Measurements from ENCODE around the gene CREB5. TPM values are rescaled to one million over a fixed set of nuclear protein-coding genes. Genes with fewer than 3 reads are reported as not detected.

Gene CREB5
- total and polyA plus RNA-seq, 10 donors: 0.88 to 56.8 (median 23.5) TPM

DNA sequence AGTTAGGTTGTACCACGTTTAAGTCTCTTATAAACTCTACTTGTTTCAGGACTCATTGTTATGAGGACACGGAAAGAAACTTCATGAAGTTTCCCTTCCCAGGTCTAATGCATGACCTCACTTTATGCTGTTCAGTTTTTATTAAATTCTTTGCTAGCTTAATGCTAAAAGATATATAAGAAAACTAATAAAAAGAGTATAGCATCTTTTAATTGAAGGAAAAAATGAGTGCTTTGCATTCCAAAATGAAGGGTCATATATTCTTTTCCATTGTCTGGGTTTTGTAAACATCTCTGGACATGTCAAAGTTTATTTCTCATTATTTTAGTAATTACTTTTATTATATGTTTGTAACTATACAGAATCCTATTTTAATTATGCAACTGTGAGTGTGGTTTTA, 255.8 kb downstream of the CREB5 start:
- 74 to 89% (median 87%) methylated on average over 2 of the region's 2 CpGs for WGBS, 5 donors
- H3K27me3 ChIP-seq (replicated peaks in 1 of 7): no peaks in the 10 kb centered on the region
- H3K4me1 ChIP-seq: peaks cover 0 to 14% (median 0%) of the 10 kb centered on the region in 6 donors
- TF ChIP-seq, protein P1, sequence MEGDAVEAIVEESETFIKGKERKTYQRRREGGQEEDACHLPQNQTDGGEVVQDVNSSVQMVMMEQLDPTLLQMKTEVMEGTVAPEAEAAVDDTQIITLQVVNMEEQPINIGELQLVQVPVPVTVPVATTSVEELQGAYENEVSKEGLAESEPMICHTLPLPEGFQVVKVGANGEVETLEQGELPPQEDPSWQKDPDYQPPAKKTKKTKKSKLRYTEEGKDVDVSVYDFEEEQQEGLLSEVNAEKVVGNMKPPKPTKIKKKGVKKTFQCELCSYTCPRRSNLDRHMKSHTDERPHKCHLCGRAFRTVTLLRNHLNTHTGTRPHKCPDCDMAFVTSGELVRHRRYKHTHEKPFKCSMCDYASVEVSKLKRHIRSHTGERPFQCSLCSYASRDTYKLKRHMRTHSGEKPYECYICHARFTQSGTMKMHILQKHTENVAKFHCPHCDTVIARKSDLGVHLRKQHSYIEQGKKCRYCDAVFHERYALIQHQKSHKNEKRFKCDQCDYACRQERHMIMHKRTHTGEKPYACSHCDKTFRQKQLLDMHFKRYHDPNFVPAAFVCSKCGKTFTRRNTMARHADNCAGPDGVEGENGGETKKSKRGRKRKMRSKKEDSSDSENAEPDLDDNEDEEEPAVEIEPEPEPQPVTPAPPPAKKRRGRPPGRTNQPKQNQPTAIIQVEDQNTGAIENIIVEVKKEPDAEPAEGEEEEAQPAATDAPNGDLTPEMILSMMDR (IDR thresholded peaks at IDR 0.05 in 8 of 11, conservative IDR thresholded peaks at IDR 0.05 in 3 of 11): no peak
- TF ChIP-seq POLR2AphosphoS5 (IDR thresholded peaks at IDR 0.05) (no peak), POLR2A (IDR thresholded peaks at IDR 0.05) (no peak)
- no peaks in the 10 kb centered on the region for H3K9me3 ChIP-seq
- H3K4me3 ChIP-seq: no peak overlapping the region
- no peak for DNase-seq
- intact Hi-C loops (cut with DNase I; ENCODE audit: low total_unique reads): no loop called here
- H3K36me3 ChIP-seq: no peaks in the 10 kb centered on the region
- peak overlapping the region in 2 of 8 donors; percentile 88 to 91 for H3K27ac ChIP-seq

DNA sequence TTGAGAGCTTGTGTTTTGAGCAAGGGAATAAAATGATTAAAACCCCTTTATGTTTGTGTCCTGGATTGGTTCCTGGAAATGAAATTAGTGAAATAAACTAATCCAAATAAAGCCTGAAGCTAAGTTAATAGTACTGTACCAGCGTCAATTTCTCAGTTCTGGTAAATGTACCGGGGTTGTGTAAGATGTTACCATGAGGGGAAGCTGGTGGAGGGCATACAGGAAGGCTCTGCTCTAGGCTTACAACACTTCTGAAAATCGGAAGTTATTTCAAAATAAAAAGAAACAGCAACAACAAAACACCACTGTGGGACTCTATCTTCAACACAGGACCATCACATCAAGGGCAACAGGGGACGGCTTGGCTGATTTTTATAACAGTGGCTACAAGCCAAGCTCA, 257.0 kb downstream of the CREB5 start:
- intact Hi-C loops (cut with DNase I; ENCODE audit: low total_unique reads): no loop called here
- TF ChIP-seq, protein P1 (IDR thresholded peaks at IDR 0.05 in 8 of 11, conservative IDR thresholded peaks at IDR 0.05 in 3 of 11): no peak
- TF ChIP-seq POLR2AphosphoS5 (IDR thresholded peaks at IDR 0.05): peak in 1 of 3 donors; percentile 60
- no peaks in the 10 kb centered on the region for H3K9me3 ChIP-seq
- no peaks in the 10 kb centered on the region for H3K27me3 ChIP-seq (replicated peaks in 1 of 7)
- no peak for DNase-seq
- 34 to 72% (median 52%) methylated on average over 4 of the region's 4 CpGs for WGBS, 5 donors
- peak overlapping the region in 1 of 8 donors; percentile 45 for H3K4me3 ChIP-seq
- peak overlapping the region in 7 of 8 donors; percentile 37 to 91 (median 69) for H3K27ac ChIP-seq
- no peaks in the 10 kb centered on the region for H3K36me3 ChIP-seq
- H3K4me1 ChIP-seq: peaks cover 0 to 14% (median 0%) of the 10 kb centered on the region in 6 donors

DNA sequence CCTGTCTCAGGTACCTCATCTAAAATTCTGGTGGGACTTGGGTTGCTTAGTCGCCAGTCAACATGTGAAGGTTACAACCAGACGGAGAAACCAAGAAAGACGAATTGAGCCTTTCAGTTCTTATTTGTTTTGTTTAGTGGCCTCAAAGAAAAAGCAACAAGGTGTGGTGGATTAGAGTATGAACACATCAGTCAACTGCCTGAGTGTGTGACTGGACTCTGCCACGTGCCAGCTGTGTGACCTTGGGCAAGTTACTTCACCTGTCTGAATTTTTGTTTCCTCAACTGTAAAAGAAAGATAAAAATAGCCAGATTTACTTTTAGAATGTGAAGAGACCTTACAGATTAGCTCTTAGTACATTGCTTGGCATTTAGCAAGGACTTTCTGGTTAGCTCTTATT, 259.2 kb downstream of the CREB5 start:
- TF ChIP-seq, protein P1 (IDR thresholded peaks at IDR 0.05 in 8 of 11, conservative IDR thresholded peaks at IDR 0.05 in 3 of 11): no peak
- TF ChIP-seq POLR2AphosphoS5 (IDR thresholded peaks at IDR 0.05): no peak
- no peak for TF ChIP-seq POLR2A (IDR thresholded peaks at IDR 0.05)
- Histone ChIP-seq H3K27me3 (replicated peaks in 1 of 7) (no peaks in the 10 kb centered on the region), H3K9me3 (no peaks in the 10 kb centered on the region), H3K27ac (peak overlapping the region in 1 of 8 donors; percentile 91), H3K4me3 (no peak overlapping the region), H3K4me1 (peaks cover 0 to 14% (median 0%) of the 10 kb centered on the region in 6 donors), H3K36me3 (no peaks in the 10 kb centered on the region)
- intact Hi-C loops (cut with DNase I; ENCODE audit: low total_unique reads): no loop called here
- WGBS, 5 donors: 75 to 88% (median 78%) methylated on average over 4 of the region's 4 CpGs
- no peak for DNase-seq

DNA sequence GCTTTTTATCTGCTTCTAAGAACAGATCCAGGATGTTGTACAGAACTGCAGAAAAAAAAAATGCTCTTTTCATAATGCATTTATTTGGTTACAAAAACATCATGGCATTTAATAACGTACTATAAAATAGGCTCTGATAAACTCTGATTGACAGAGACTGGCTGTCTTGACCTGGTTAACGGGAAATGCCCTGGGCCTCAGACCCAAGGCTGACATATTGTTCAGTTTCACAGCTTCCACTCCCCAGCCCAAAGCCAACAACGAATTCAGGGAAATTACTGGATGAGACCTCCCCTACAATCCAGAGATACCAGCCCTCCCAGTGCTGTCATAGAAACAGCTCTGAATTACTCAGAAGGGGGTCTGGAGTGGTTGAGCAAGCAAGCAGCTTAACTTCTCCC, 260.1 kb downstream of the CREB5 start:
- intact Hi-C loops (cut with DNase I; ENCODE audit: low total_unique reads): no loop called here
- TF ChIP-seq, protein P1 (IDR thresholded peaks at IDR 0.05 in 8 of 11, conservative IDR thresholded peaks at IDR 0.05 in 3 of 11): no peak
- TF ChIP-seq POLR2A (IDR thresholded peaks at IDR 0.05) (no peak), POLR2AphosphoS5 (IDR thresholded peaks at IDR 0.05) (no peak)
- Histone ChIP-seq H3K36me3 (no peaks in the 10 kb centered on the region), H3K9me3 (no peaks in the 10 kb centered on the region), H3K27me3 (replicated peaks in 1 of 7) (no peaks in the 10 kb centered on the region), H3K4me3 (no peak overlapping the region), H3K27ac (peak overlapping the region in 2 of 8 donors; percentile 11 to 52), H3K4me1 (peaks cover 0 to 14% (median 0%) of the 10 kb centered on the region in 6 donors)
- no peak for DNase-seq
- WGBS, 5 donors: 62 to 81% (median 68%) methylated on average over 3 of the region's 3 CpGs

Data from spleen (tissue), 11 donors.